Suppressor macrophage (primary cell): ENCODE results near the gene HSPH1.
"Not testable (repeated sequence)": the region's sequence is repeated elsewhere in the genome, so short reads cannot be mapped to it uniquely, and the experiment has no call there.

Experiments
- DNase-seq, 4 experiments: peaks; one replicate each; pipeline ENCODE4 v3.0.0-alpha.2; 2020 to 2022

Gene HSPH1

DNA sequence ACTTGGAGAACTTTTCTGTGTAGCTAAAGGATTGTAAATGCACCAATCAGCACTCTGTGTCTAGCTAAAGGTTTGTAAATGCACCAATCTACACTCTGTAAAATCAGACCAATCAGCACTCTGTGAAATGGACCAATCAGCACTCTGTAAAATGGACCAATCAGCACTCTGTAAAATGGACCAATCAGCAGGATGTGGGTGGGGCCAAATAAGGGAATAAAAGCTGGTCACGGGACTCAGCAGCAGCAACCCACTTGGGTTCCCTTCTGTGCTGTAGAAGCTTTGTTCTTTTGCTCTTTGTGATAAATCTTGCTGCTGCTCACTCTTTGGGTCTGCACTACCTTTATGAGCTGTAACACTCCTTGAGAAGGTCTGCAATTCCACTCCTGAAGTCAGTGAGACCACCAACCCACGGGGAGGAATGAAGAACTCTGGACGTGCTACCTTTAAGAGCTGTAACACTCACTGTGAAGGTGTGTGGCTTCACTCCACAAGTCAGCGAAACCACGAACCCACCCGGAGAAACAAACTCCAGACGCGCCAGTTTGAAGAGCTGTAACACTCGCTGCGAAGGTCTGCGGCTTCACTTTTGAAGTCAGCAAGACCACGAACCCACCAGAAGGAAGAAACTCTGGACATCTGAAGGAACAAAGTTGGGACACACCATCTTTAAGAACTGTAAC is 16.2 kb upstream of the HSPH1 start:
- not testable (repeated sequence) for DNase-seq

DNA sequence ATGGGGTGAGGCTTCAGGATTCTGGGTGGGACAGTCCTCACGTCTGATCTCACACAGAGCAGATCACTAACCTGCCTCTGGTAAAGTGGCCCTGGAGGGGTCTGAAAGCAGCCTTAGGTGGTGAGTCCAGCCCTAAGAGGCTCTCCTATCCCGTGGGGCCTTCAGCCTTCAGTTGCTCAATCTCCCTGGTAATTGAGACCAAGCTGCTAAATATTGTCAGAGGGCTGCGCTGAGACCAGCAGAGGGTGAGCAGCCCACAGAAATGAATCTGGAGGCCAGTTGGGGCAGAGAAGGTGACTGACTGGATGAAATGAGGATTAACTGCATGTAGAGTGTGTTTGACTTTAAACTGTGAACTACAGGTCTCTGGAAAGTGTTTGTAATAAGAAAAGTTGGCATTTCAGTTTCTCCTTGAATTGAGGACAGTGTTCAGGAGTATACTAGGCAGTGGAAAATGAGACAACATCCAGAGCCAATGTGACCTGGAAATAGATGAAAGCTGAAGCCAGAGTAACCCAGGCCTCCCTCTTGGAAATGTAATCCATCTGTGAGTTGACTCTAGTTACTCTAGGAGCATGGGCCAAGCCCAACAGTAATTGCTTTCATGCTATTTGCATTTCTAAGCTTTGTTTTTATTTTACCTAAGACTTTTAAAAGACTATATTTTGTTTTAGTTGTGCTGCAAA is 14.3 kb upstream of the HSPH1 start:
- no peak for DNase-seq

- DNase-seq = peak in 1 of 4 experiments; percentile 5
These were observed 12.3 kb upstream of the HSPH1 start for GRCh38 chr13:31174018-31174417.

DNA sequence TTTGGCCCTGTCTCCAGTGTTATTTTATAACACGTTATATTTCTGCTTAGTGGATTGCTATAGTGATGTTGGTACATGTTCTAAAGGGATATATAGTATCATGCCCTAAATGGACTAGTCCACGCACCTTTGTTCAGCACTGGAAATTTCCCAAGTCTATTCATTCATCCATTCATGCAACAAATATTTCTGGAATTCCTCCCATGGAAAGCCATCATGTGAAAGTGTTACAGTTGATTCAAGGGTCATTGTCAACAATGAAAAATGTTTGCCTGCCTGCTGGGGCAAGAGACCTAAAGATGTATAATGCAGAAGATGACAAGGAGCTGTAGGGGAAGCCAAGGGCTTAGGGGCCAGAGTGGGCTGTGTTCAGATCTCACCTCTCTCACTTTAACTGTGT is 10.8 kb upstream of the HSPH1 start:
- DNase-seq = no peak

DNA sequence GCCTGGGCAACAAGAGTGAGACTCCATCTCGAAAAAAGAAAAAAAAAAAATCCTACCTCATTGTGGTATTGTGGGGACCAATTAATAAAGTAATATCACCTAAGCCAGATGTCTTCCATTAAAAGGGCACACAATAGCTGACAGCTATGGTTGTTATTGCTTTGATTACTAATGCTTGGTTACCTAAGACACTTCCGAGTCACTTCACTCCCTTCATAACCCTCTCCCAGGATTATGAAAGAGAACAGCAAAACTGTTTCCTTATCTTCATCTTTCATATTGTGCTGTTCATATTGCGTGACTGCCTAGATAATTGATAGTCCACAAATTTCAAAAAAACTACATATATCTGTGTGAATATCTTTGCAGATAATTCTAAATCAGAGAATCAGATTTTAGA is 10.3 kb upstream of the HSPH1 start:
- no peak for DNase-seq

- DNase-seq = no peak
These were observed 7.0 kb upstream of the HSPH1 start for GRCh38 chr13:31168736-31169135.

- no peak for DNase-seq
These were observed 6.5 kb upstream of the HSPH1 start for GRCh38 chr13:31168166-31168565.

DNA sequence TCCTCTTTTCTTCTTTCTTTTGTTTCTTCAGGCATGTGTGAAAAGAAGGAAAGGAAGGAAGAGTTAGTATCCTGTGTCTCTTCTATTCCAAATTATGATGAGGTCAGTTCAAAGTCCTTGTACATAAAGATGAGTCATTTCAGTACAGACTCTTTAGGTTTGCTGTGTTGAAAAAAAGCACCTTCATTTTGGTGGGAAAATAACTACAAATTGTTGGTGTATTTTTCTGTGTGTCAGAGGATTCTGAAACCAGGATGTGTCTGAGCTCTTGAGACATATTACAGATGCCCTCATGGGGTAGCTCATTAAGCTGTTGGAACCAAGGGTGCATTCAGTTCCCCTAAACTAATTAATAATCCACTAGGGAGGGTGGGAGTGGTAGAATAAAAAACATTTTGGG is 5.8 kb upstream of the HSPH1 start:
- no peak for DNase-seq

DNA sequence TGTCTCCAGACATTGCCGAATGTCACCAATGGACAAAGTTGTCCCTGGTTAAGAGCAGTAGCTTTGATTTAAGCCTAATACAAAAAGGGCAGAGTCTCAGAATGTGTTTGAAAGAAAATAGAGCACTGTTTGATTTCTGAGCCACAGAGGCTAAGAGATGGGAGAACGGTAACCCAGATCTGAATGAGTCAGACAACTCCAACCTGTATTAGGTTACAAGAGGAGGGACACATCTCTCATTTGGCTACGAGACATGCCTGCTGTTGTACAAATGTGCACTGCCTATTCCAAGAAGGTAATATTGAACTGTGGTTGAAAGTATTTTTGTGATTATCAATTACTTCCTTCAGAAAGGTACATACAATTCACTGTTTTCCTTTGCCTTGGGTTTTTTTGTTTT is 4.9 kb upstream of the HSPH1 start:
- no peak for DNase-seq

DNA sequence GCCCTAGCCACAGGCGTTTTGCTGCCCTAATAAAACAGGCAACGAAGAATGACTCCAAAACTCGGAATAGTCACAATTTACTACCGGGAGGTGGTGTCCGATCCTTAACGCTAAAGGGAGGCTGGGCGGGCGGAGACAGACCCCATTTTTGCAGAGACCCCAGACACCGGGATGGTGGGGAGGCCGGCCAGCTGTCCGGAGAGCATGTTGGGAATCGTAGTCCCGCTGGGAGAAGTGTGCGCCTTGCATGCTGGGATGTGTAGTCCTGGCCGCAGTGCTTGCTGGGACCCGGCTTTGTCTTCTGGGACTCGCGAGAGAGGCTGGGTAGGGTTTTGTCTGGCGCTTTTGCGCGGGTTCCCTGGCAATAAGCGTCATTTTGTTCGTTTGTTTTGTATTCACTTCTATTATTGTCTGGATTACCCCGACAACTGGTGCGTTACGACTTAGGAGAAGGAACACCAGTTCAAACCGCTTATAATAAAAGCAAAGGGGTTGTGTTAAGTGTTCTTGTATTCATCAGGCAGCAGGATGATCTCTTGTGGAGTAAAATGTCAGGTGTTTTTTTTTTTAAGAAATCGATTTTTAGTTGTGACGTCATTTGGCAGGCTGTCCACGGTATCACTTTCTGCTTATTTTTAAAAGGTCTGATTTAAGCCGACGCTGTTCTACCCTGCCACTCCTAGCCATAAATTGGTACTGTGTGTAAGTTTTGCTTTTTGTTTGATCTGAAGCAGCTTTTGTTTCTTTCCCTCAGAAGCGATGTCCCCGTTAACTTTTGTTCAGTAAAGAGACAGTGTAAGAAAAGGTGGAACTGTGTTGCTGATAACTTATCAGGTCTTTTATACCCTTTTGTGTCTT is 676 bp upstream of the HSPH1 start:
- DNase-seq = peak; percentile 95 to 99 (median 98)

GRCh38 chr13:31160857-31161556 is 697 bp downstream of the HSPH1 start:
- peak; percentile 85 to 91 (median 88) for DNase-seq

DNA sequence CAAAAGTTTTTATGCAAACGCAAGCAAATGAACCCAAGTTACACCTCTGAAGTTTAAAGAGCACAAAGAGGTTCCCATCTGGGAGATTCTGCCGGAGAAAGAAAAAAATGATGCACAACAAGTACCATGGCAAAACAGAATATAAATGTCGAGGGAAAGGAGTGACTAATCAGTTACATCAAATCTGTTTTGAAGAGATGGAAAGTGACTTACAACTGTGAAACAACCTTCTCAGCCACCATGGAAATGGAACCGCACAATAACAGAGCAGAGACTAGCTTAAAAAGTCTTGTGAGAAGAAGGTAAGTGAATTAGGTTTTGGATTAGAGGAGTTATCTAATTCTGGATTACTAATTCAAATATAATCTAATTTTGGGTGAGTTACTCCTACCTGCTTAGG is 2.4 kb downstream of the HSPH1 start:
- DNase-seq = no peak

GRCh38 chr13:31154939-31155338 is 6.8 kb downstream of the HSPH1 start:
- DNase-seq = no peak

- no peak for DNase-seq
These were observed 9.9 kb downstream of the HSPH1 start for GRCh38 chr13:31151837-31152236.

GRCh38 chr13:31150315-31150985 is 11.3 kb downstream of the HSPH1 start:
- no peak for DNase-seq

DNA sequence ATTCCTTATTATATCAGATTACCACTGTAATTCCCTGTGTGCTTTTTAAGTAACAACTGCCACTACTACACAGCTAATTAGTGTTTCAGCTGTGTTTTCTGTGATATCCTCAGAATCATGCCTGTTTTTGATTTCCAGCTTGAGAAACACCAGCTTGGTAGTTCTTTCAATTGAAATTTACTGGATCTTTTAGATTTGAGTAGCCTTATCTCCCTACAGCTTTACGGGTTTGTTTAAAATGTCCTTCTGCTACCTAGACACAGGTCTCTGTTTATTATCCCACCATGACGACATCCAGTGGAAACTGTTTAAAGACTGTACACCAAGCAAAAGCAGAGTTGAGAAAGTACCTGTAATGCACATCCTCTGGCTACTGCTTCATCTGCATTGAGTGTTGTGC is 12.1 kb downstream of the HSPH1 start:
- no peak for DNase-seq

- DNase-seq = no peak
These were observed 16.3 kb downstream of the HSPH1 start for GRCh38 chr13:31145417-31145816.

- peak in 1 of 4 experiments; percentile 12 for DNase-seq
These were observed 23.2 kb downstream of the HSPH1 start for GRCh38 chr13:31138515-31138914.

DNA sequence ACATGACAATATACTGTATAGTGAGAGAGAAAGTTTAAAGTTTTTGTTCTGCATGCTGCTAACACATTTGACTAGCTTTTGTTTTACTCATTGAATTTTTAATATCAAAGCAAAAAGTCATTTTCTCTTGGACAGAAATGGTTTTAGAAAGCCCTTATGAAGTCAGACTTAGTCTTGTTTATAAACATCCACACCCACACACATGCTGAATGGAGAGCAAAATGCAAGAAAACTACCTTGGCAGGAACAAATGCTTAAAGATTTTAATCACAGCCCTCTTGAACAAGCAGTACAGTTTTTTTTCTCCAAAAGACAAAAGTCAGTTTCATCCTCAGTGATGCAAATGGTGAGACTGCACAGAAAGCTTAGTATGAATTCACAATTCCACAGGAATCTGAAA is 25.0 kb downstream of the HSPH1 start:
- no peak for DNase-seq

DNA sequence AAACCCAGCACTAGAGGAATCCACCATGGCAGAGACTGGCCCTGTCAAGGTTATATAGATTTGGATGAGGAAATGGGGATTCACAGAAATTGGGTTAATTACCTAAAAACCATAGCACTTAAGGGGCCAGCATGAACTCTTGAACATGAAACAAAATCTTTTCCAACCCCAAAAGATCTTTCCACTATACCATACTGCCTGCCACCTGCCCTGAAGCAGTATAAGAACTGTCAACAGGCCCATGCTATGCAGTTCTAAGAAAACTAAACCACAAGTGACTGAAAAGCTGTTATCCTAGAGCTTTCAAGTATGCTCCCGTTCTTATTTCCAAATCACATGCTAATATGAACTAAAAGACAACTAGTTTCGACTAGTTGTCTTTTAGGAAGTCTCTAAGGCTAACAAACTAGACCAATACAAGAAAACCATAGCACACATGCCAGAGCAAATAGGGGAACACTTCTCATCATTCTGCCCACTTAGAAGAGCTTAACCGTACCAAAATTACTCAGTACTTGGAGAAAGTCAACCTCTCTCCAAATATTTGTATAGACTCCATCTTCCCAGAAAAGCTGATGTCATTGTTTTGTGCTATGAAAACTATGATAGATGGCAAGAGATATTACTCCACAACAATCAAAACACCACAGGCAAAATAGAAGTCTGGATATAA is 27.5 kb downstream of the HSPH1 start:
- DNase-seq = no peak

GRCh38 chr13:31133621-31134020 is 28.1 kb downstream of the HSPH1 start:
- DNase-seq = no peak

DNA sequence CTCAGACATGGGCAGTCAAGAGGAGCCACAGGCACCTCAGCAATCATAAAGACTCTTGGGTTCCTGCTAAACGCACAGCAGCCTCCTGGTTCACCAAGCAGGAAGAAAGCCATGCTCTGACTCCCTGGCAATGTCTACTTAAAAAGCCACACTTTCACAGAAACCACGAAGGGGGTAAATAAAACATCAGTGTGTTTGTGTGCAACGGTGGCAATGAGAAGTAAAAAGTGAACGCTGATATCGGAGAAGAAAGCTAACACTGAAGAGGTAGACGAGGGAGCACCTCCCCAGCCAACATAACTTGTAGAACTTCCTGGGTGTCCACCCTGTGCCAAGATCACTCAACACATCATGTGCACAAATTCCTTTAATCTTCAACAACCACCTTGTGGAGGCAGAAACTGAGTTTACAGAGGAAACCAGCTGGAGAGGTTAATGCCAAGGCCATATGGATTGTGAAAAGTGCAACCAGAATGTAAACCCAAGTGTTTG is 30.2 kb downstream of the HSPH1 start:
- no peak for DNase-seq
